ENCODE data around the gene NRP2. TPM values are rescaled to one million over a fixed set of nuclear protein-coding genes. Genes with fewer than 3 reads are reported as not detected.

The NRP2 gene
- total RNA-seq, 4 donors from 2014 or later, result 41.1 to 119 (median 52.4) TPM

GRCh38 chr2:205805136-205805535, 122.8 kb downstream of the NRP2 start:
- ATAC-seq (ENCODE audit: low FRiP score) (no peak), DNase-seq (ENCODE audit: low spot score) (no peak)
- TF ChIP-seq, protein P1, sequence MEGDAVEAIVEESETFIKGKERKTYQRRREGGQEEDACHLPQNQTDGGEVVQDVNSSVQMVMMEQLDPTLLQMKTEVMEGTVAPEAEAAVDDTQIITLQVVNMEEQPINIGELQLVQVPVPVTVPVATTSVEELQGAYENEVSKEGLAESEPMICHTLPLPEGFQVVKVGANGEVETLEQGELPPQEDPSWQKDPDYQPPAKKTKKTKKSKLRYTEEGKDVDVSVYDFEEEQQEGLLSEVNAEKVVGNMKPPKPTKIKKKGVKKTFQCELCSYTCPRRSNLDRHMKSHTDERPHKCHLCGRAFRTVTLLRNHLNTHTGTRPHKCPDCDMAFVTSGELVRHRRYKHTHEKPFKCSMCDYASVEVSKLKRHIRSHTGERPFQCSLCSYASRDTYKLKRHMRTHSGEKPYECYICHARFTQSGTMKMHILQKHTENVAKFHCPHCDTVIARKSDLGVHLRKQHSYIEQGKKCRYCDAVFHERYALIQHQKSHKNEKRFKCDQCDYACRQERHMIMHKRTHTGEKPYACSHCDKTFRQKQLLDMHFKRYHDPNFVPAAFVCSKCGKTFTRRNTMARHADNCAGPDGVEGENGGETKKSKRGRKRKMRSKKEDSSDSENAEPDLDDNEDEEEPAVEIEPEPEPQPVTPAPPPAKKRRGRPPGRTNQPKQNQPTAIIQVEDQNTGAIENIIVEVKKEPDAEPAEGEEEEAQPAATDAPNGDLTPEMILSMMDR (IDR thresholded peaks at IDR 0.05), result no peak

- ATAC-seq (ENCODE audit: low FRiP score) (no peak), DNase-seq (ENCODE audit: low spot score) (no peak)
- TF ChIP-seq, protein P1 (IDR thresholded peaks at IDR 0.05), result no peak
Observed at GRCh38 chr2:205806143-205806905, 124.0 kb downstream of the NRP2 start.

DNA sequence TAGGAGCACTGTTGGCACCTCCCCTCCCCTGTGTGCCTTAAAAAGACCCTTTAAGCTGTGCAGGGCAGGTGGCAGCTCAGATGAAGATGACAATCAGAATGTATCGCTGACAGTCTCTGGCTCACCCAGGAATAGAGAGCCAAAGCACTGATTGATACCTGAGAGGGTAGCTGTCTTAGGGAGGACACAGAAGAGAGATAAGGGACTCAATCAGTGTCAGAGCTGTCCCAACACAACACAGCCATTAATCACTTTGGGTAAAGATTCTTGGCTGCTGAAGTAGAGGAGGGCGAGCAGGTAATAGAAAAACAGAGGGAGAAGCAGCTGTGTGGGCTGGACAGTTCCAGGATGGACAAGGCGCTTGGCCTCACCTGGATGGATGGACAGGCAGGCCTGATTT, 124.9 kb downstream of the NRP2 start:
- DNase-seq (ENCODE audit: low spot score) (no peak), ATAC-seq (ENCODE audit: low FRiP score) (no peak)
- TF ChIP-seq, protein P1 (IDR thresholded peaks at IDR 0.05), result no peak

DNA sequence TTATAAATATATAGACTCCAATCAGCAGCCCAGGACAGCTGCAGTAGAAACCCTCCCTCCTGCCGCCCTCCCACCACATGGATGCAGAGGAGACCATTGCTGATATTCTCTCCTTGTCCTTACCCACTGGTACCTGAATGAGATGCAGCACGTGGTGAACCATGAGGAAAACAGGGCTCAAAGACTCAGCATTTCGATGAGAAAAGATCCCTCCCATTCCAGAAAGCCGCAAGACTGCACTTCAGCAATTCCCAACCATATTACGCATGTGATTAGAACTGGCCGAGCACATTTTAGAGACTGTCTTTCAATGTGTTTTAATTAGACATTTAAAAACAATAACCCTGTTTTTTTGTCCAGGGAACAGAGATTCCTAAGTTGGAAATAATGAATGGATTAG, 125.5 kb downstream of the NRP2 start:
- DNase-seq (ENCODE audit: low spot score) (no peak), ATAC-seq (ENCODE audit: low FRiP score) (no peak)
- TF ChIP-seq, protein P1 (IDR thresholded peaks at IDR 0.05), result no peak

DNA sequence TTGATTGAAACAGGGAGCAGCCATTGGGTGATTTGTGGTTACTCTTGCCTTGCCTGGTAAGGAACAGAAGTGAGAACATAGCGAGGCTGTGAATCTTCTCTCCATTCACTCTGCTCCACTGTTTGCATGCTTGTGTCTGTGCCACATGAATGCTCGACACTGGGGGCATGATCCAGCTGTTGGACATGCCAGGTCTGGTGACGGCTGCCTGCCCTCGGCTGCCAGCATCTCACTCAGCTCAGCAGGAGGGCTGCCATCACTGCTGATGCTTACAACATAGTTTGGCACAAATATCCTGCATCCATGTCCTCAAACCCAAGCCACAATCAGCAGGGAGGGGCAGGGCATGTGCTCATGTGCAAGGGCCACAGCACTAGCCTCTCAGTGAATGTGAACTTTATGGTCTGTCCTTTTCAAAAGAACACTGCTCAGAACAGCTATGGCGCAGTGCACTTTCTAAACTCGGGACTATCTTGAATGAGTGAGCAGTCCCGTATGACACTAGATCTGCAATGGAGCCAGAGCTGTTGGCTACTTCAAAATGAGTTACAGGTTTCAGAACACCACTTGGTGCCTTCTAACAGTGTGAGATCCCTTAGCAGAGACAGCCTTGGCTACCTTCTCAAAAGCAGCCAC, 126.3 kb downstream of the NRP2 start:
- DNase-seq (ENCODE audit: low spot score) (no peak), ATAC-seq (ENCODE audit: low FRiP score) (no peak)
- TF ChIP-seq, protein P1 (IDR thresholded peaks at IDR 0.05), result no peak

- ATAC-seq (ENCODE audit: low FRiP score) (no peak), DNase-seq (ENCODE audit: low spot score) (no peak)
- TF ChIP-seq, protein P1 (IDR thresholded peaks at IDR 0.05), result no peak
Observed at GRCh38 chr2:205811387-205811786, 129.1 kb downstream of the NRP2 start.

DNA sequence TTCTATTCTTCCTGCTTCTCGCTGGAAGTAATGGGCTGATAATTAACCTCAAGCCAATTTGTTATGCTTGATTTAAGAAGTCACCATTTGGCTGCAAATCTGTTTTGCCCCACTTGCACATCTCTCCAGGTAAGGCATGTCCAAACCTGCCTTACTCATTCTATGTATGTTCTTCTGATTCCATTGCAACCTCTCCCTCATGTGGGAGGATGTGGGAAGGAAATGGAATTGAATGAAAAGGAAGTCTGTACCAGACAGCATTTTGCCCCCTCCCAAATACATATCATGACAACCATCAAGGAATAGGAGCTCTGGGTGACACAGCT, 131.7 kb downstream of the NRP2 start:
- TF ChIP-seq, protein P1 (IDR thresholded peaks at IDR 0.05), result no peak
- DNase-seq (ENCODE audit: low spot score) (no peak), ATAC-seq (ENCODE audit: low FRiP score) (no peak)

Measured in omental fat pad (tissue), 4 donors.